T1000 (cell line): ENCODE data around the gene OCEL1.

ENCODE experiments used
- DNase-seq: peaks from one replicate; lab custom pipeline; 2025; ENCODE audit warnings: mixed read lengths; lab: John Stamatoyannopoulos, UW

Gene OCEL1

GRCh38 chr19:17240062-17240752, 14.2 kb downstream of the OCEL1 start:
- no peak for DNase-seq

DNA sequence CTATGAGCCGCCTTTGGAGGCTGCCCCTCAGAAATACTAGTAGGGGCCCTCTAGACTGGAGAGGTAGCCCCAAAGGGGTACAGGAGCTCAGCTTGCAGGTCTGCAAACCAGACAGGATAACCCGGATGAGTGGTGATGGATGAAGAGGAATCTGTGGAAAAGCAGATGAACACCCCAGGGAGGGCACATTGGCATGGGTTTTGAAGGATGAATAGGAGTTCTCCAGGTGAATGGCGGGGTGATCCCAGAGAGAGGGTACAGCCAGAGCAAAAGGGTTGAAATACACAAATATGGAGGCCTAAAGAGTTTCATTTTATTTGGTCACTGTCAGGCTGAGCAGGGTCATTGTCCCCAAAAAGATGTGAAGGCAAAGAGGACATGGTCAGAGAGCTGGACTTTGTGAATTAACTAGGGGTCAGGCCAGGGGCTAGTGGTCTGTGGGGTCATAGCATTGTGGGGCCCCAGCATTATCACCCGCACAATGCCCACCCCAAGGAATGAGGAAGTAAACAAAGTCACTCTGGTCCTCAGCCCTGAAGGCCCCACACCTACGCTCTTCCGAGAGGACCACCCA, 14.9 kb downstream of the OCEL1 start:
- no peak for DNase-seq

DNA sequence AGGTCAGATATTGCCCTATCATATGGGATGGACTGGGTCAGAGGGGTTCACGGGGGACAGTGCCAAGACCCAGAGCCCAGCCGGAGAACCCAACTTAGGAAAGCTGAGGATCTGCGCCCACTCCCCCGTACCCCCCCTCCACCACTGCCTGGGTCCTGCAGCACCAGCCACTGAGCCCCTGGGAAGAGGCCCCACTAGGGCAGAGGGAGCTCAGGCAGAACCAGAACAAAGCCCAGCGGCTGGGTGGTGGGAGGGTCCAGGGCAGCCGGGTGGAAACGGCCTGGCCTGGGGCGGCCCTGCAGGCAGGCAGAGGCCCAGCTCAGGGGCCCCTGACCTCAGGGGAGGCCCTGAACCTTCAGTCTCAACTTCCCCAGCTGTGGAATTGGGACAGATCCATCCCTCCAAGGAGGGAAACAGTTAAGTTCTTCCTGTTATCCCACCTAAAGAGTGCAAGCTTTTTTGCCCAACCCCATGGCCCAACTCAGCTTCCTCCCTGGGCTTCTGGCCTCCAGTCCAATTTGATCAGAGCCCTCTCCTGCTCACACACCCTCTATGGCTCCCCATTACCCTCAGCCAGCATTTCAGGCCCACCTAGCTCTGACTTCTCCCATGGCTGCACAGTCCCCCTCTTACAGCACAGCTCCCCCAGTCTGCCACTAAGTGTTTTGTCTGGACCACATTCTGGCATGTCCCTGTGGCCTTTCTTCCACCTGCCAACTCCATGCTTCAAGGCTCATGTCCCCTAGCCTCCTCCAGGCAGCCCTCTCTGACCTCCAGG, 16.6 kb downstream of the OCEL1 start:
- DNase-seq = no peak

- DNase-seq = no peak
Observed at GRCh38 chr19:17243211-17243829, 17.3 kb downstream of the OCEL1 start.

- DNase-seq = peak; percentile 14
Observed at GRCh38 chr19:17243830-17244617, 18.0 kb downstream of the OCEL1 start.

DNA sequence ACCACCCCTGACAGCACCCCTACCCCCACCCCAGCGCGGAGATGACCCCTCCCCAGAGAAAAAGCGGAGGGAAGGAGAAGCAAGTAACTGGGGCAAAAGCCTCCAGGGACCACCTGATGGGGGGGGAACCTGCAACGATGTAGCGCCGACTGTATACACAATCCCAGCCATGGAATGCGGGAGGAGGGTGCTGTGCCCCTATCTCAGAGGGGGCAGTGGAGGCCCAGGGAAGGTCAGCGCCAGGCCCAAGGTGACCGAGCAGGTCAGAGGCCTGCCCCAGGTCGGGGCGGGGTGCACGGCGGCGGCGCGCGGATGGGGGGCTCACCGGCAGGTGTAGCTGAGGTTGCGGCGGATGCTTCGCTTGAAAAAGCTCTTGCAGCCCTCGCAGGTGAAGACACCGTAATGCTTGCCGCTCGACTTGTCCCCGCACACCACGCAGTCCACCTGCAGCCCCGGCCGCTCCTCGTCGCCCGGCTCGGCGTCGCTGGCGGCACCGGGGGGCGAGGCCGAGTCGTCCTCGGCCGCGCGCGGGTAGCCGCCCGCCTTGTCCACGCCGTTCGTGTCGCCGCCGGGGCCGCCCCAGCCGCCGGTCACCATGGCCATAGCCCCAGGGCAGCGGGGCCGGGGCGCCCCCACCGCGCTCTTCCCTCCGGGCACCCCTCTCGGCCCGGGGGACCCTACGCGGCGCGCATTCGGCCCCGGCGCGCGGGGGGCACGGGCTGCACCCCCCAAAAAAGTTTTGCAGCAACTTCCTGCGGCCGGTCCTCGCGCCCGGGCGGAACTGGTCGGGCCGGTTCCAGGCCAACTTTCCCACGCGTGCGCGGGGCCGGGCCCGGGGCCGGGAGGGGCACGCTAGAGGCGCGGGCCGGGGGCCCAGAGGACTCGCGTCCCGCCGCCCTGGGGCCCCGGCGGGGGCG, 18.9 kb downstream of the OCEL1 start:
- no peak for DNase-seq

DNA sequence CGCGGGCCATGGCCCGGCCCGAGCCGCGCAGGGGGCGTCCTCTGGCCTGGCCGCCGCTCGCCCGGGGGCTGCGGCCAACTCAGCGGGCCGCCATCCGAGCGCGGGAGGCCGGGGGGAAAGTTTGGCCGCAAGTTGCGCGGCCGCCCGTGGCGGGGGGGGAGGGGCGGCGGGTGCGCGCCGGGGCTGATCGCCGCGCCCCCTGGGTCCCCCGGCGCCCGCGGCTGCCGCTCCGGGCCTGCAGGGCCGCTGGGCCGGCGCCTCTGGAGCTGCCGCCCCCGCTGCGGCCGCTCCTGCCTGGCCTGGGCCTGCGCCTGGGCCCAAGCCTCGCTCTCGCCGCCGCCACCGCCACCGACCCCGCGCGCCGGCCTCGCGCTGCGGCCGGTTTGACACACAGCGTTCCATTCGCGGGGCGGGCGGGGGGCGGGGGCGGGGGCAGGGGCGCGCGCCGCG, 19.5 kb downstream of the OCEL1 start, which contains the start of gene NR2F6:
Gene NR2F6, minus strand, starts transcription at position 385 of the 450 bp plus-strand sequence. CDS start 699 bp downstream, outside the sequence.
- DNase-seq = no peak

- DNase-seq = no peak
Observed at GRCh38 chr19:17246681-17247425, 20.8 kb downstream of the OCEL1 start.

- no peak for DNase-seq
Observed at GRCh38 chr19:17248011-17248776, 22.2 kb downstream of the OCEL1 start.

DNA sequence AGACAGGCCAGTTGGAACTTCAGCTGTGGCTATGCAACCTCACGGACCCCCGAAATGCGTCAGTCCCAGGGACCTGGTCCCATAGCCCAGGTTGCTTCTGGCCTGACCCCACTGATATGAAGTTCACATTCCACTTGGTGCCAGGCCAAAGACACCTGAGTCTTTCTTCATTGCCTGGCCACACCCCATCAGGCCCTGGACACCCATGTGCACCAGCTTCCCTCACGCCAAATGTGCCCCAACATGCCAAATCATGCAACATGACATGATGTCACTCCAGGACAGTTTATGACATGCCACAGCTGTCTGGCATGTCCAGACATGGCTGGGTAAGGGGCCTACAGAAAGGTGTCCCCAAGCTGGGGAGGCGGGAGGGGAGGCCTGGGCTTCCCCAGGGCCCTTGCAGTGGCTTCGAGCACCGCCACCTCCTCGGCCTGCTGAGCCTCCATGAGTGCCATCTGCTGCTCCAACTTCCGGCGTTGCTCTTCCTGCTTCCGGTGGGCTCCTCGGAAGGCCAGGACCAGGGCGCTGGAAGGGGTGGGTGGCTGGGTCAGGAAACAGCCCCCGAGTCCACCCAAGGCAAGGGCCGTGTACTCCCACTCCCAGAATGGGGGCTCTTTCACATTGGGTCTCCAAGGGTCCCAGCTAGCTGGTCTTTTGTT, 24.0 kb downstream of the OCEL1 start:
- no peak for DNase-seq

- DNase-seq = no peak
Observed at GRCh38 chr19:17254636-17255035, 28.6 kb downstream of the OCEL1 start.

DNA sequence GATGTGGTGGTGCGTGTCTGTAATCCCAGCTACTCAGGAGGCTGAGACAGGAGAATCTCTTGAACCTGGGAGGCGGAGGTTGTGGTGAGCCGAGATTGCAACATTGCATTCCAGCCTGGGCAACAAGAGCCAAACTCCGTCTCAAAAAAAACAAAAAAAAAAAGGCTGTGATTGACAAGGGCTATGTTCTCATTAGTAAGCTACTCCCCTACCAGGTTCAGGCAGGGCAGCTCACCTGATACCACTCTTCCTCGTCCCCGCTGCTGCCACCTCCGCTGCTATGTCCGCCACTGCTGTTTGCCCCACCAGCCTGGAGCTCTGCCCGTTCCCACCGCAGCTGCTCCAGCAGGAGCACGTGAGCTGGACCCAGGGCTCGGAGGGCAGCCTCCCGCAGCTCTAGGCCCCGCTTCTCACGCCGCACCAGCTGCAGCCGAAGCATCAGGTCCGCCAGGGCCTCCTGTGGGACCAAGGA, 29.2 kb downstream of the OCEL1 start:
- DNase-seq = no peak

- DNase-seq = no peak
Observed at GRCh38 chr19:17256130-17256529, 30.1 kb downstream of the OCEL1 start.

GRCh38 chr19:17259118-17259780, 33.2 kb downstream of the OCEL1 start:
- no peak for DNase-seq

- DNase-seq = no peak
Observed at GRCh38 chr19:17259934-17260333, 33.9 kb downstream of the OCEL1 start.

GRCh38 chr19:17260842-17261325, 34.9 kb downstream of the OCEL1 start:
- DNase-seq = peak; percentile 45

GRCh38 chr19:17262557-17262956, 36.5 kb downstream of the OCEL1 start:
- no peak for DNase-seq
